Activated CD8-positive, alpha-beta T cell treated with anti-CD3 and anti-CD28 coated beads, Interleukin-2, amount 10 ng/mL, durations not matched to agents 7 days and 5 days (primary cell): ENCODE results near the gene MRTFB. TPM values are rescaled to one million over a fixed set of nuclear protein-coding genes. Genes with fewer than 3 reads are reported as not detected.
"Not testable (repeated sequence)": the region's sequence is repeated elsewhere in the genome, so short reads cannot be mapped to it uniquely, and the experiment has no call there.

ENCODE experiments used
- ATAC-seq: fragments of 150-1000 bp; cut with Tn5 transposase; one replicate; pipeline ENCODE4 v1.10.0; 2021; ENCODE audit warnings: moderate library complexity
- CTCF ChIA-PET: fragments of 350-600 bp; sonication (Branson Sonifier 250); formaldehyde crosslinking; loops from one replicate; lab custom pipeline; 2021; ENCODE audit warnings: antibody characterized with exemption; lab: Charles Lee
- POLR2A ChIA-PET: fragments of 350-600 bp; sonication (Branson Sonifier 250); formaldehyde crosslinking; loops from one replicate; lab custom pipeline; 2021; ENCODE audit warnings: antibody characterized with exemption; lab: Charles Lee
- DNase-seq: peaks from one replicate; pipeline ENCODE4 v3.0.0-alpha.2; 2020
- H3K27ac Mint-ChIP-seq: one replicate; pipeline ENCODE4 v1.8.0; 2021; ENCODE audit warnings: mild to moderate bottlenecking, mixed read lengths
- H3K27me3 Mint-ChIP-seq: one replicate; pipeline ENCODE4 v1.8.0; 2021; ENCODE audit warnings: low read depth, mixed read lengths
- H3K36me3 Mint-ChIP-seq: one replicate; pipeline ENCODE4 v1.8.0; 2021; ENCODE audit warnings: low read depth, mixed read lengths
- H3K4me1 Mint-ChIP-seq: one replicate; pipeline ENCODE4 v1.8.0; 2021; ENCODE audit warnings: low read depth, mixed read lengths
- H3K4me3 Mint-ChIP-seq: one replicate; pipeline ENCODE4 v1.8.0; 2021; ENCODE audit warnings: mild to moderate bottlenecking, mixed read lengths
- H3K9me3 Mint-ChIP-seq: one replicate; pipeline ENCODE4 v1.8.0; 2022; ENCODE audit warnings: mixed read lengths; ENCODE audit not compliant: insufficient read depth
- total RNA-seq, 2 experiments: library from RNA; stranded (reverse); gene quantifications; one replicate each; pipeline ENCODE4 v1.2.3, GENCODE V29; 2021

The MRTFB gene
- total RNA-seq, 2 experiments from 2014 or later, result 15.5 to 16.6 TPM

DNA sequence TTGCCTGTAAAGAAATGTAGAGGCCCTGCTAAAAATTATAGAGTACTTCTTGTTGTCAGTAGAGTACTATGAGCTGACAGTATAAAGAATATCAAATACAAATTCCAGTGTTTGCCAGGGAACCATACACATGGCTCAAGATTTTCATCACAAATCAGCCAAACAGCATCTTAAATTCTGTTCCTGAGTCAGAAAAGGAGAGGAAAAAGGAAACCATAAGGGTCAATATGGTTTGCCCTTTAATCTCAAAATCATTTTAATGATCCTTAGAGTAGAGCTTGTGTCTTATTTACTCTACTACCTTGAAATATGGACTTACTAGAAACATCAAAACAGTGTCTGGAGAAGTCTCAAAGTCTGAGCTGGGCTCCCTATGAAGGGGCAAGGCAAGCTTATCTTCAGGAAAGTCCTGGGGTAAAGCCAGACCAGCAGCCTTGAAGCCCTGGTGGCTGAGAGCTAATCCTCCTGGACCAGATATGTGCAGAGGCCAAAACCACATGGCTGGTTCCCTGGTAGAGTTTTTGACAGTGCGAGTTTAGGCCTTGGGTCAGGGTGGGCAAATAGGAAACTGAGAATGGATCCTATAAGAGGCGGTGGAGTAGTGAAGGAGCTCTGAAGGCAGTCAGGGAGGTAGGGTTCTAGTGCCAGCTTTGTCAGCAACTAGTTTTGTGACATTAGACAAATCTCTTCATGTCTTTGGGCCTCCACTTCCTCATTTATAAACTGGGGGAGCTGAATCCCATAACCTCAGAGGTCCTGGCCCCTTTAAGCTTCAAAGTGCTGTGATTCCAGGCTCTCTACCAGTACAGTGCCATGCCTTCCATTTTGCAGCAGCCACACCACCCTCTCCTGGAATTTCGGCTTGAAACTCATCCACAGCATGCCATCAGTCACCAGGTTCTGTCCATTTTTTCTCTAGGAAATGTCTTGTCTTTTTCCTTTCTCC is 38.9 kb downstream of the MRTFB start:
- peaks cover 10% of the 10 kb centered on the region for H3K4me1 Mint-ChIP-seq
- no peak for DNase-seq
- H3K27me3 Mint-ChIP-seq, result no peaks in the 10 kb centered on the region
- no peak overlapping the region for H3K4me3 Mint-ChIP-seq
- CTCF ChIA-PET, result interaction anchor here (1.9 kb wide), 1 partner anchor 190 kb away, joined by 5 read pairs; the partner anchor contains the start of gene ERCC4
- ATAC-seq, result no peak
- no peaks in the 10 kb centered on the region for H3K36me3 Mint-ChIP-seq
- no peak overlapping the region for H3K27ac Mint-ChIP-seq
- POLR2A ChIA-PET, result no interaction called here
- H3K9me3 Mint-ChIP-seq, result no peaks in the 10 kb centered on the region

DNA sequence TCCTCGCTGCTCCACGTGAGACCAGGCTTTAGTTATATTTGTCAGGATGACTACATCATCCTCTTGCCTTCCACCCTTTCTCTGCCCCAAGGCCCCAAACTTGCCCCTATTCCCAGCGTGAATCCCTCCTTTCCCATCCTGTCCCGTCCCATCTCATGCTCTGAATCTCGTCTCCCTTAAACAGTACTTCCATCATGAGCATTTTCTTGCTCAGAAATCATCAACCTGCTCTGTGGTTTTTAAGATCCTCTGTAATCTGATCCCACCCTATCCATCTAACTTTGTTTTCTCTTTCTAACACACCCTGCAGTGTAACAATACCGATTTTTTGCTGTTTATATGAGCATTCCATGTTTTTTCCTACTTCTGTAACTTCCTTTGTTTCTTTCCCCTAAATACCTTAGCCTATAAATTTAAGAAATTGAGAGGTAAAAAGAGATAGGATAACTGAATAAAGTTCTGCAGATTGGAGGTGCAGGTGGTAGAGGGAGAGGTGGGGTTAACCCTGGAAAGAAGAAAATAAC is 39.7 kb downstream of the MRTFB start:
- CTCF ChIA-PET, result interaction anchor here (1.9 kb wide), 1 partner anchor 191 kb away, joined by 5 read pairs; the partner anchor contains the start of gene ERCC4
- ATAC-seq (no peak), DNase-seq (no peak)
- Mint-ChIP-seq H3K27me3 (no peaks in the 10 kb centered on the region), H3K27ac (no peak overlapping the region), H3K4me3 (no peak overlapping the region), H3K36me3 (no peaks in the 10 kb centered on the region), H3K4me1 (peaks cover 10% of the 10 kb centered on the region), H3K9me3 (no peaks in the 10 kb centered on the region)
- POLR2A ChIA-PET, result no interaction called here

DNA sequence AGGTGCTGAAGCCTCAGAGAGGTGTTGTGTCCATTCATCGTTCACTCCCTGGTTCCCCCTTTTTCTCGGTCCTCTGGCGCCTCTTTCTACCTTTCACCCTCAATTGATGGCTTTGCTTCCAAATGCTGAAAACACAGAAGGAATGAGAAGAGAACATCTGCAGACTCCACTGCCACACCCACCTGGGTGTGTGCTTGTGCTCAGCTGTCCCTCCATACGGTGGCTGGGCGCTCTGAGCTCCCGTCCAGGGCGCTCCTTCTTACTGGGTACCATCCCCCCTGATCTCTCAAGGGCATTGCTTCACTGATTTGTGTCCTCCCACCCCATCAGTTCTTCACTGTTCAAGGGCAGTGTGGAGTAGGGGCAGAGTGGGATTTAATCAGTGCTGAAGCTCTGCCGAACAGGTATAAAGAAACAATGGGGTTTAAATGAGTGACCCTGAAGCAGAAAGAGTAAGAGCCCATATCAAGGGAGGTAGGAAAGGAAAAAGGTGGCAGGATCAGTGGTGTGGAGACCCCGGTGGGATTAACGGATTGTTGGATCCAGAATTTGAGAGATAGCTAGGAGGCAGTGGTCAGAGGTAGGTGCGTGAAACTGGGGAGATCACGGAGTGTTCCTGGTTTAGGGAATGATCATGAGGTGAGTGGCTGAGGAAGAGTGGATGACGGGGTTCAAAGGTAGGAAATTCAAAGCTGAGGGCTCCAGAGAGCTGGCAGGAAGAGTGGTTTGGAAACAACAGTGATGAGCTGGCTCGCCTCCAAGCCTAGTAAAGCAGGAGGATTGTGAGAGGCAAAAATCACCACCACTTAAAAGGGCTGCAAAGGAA is 40.8 kb downstream of the MRTFB start:
- H3K4me3 Mint-ChIP-seq, result no peak overlapping the region
- H3K27ac Mint-ChIP-seq, result no peak overlapping the region
- no peaks in the 10 kb centered on the region for H3K36me3 Mint-ChIP-seq
- POLR2A ChIA-PET, result interaction anchor here (0.6 to 0.9 kb wide), 2 partner anchors 34 to 400 kb away, joined by 4 to 6 read pairs; no protein-coding TSS in a partner anchor
- ATAC-seq, result no peak
- CTCF ChIA-PET, result interaction anchor here (1.9 kb wide), 1 partner anchor 192 kb away, joined by 5 read pairs; the partner anchor contains the start of gene ERCC4
- no peaks in the 10 kb centered on the region for H3K27me3 Mint-ChIP-seq
- H3K9me3 Mint-ChIP-seq, result no peaks in the 10 kb centered on the region
- no peak for DNase-seq
- peaks cover 10% of the 10 kb centered on the region for H3K4me1 Mint-ChIP-seq

DNA sequence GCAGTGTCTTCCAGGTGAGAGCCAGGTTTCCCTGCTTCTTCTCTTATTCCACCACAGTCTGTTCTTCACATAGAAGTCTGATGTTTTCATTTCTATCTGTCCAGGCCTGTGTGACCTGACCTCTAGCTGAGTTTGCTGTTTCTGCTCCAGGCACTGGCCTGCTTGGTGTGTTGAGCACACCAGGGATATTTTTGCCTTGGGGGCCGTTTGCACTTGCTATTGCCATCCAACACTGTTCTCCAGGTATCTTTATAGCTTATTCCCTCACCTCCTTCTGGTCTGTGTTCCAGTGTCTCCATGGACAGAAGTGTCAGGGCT is 41.4 kb downstream of the MRTFB start:
- Mint-ChIP-seq H3K27me3 (no peaks in the 10 kb centered on the region), H3K4me3 (no peak overlapping the region), H3K36me3 (no peaks in the 10 kb centered on the region), H3K27ac (no peak overlapping the region), H3K9me3 (no peaks in the 10 kb centered on the region), H3K4me1 (peaks cover 10% of the 10 kb centered on the region)
- ATAC-seq (no peak), DNase-seq (no peak)
- ChIA-PET CTCF (no interaction called here), POLR2A (interaction anchor here (0.6 to 0.9 kb wide), 2 partner anchors 35 to 399 kb away, joined by 4 to 6 read pairs; no protein-coding TSS in a partner anchor)

DNA sequence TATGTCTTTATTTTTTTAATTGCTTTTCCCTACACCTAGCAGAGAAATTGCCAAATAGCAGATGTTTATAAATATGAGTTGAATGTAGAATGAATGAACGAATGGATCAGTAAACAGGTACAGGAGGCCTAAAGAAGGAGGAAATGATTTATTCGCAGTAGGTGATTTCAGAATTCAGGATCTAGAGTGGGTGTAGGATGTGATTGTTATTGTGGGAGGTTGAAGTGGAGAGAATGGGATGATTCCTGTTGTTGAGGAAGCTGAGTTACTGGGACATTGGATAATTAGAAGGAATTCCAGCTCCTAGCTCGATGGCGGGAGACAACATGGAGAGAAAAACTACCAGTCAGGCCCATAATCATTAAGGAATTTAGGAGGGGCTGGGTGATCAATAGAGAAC is 42.2 kb downstream of the MRTFB start:
- ChIA-PET CTCF (no interaction called here), POLR2A (no interaction called here)
- H3K4me1 Mint-ChIP-seq, result peaks cover 10% of the 10 kb centered on the region
- no peak overlapping the region for H3K27ac Mint-ChIP-seq
- H3K27me3 Mint-ChIP-seq, result no peaks in the 10 kb centered on the region
- ATAC-seq (no peak), DNase-seq (no peak)
- no peaks in the 10 kb centered on the region for H3K9me3 Mint-ChIP-seq
- no peaks in the 10 kb centered on the region for H3K36me3 Mint-ChIP-seq
- no peak overlapping the region for H3K4me3 Mint-ChIP-seq

DNA sequence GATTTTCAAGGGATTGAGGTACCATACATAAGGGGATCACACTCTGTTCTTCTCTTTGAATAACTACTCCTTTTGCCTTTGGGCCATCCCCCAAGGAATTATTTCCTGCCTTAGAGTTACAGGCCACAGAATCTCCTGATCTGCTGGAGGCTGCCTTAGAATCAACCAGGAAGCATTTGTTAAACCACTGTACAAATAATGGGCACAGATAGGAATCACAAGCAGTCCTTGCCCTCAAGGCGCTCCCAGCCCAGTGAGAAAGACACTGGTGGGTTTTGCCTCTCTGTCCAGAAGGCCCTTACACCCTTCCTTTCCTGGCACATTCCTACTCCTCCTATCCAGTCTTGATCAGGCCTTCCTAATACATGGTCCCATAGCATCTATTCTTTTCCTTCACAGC is 45.9 kb downstream of the MRTFB start:
- ChIA-PET CTCF (no interaction called here), POLR2A (no interaction called here)
- no peak for DNase-seq
- Mint-ChIP-seq H3K9me3 (no peaks in the 10 kb centered on the region), H3K4me3 (no peak overlapping the region), H3K27ac (no peak overlapping the region), H3K27me3 (no peaks in the 10 kb centered on the region), H3K4me1 (no peaks in the 10 kb centered on the region), H3K36me3 (no peaks in the 10 kb centered on the region)
- no peak for ATAC-seq

DNA sequence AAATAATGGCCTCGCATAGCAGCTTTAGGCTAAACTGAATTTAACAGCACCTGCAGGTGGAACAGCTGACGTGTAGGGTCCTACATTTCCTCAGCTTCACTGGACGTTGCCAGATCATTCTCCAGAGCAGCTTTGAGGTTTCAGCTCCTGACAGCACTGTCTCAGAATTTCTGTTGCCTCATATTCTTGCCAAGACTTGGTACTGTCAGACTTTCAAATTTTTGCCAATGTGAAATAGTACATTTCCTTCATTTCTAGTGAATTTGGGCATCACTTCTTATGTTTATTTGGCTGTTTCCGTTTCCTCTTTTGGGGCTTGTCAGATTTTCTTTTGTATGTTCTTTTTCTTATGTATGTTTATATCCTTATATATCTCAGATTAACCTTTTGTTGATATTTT is 48.7 kb downstream of the MRTFB start:
- CTCF ChIA-PET, result no interaction called here
- POLR2A ChIA-PET, result no interaction called here
- Mint-ChIP-seq H3K4me1 (no peaks in the 10 kb centered on the region), H3K27me3 (no peaks in the 10 kb centered on the region), H3K9me3 (no peaks in the 10 kb centered on the region), H3K36me3 (peaks cover 2% of the 10 kb centered on the region), H3K4me3 (no peak overlapping the region), H3K27ac (no peak overlapping the region)
- DNase-seq (no peak), ATAC-seq (no peak)

DNA sequence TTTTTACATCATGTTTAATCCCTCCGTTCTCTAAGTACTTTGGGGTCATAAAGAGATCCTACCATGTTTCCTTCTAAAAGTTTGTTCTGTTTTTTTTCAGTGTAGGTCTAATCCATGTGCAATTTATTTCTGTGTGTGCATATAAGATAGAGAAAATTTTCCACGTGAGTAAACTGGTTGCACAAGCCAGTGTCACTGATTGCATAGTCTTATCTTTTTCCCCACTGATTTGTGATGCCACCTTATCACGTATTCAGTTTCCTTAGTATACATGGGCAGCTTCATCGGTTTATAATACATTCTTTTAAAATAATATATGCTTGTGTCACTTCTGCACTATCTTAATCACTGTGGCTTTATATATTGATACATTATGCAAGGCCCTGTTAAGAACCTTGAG is 49.2 kb downstream of the MRTFB start:
- H3K4me1 Mint-ChIP-seq, result no peaks in the 10 kb centered on the region
- H3K36me3 Mint-ChIP-seq, result peaks cover 2% of the 10 kb centered on the region
- ChIA-PET POLR2A (no interaction called here), CTCF (no interaction called here)
- no peaks in the 10 kb centered on the region for H3K9me3 Mint-ChIP-seq
- DNase-seq (no peak), ATAC-seq (no peak)
- H3K27me3 Mint-ChIP-seq, result no peaks in the 10 kb centered on the region
- H3K27ac Mint-ChIP-seq, result no peak overlapping the region
- H3K4me3 Mint-ChIP-seq, result no peak overlapping the region

DNA sequence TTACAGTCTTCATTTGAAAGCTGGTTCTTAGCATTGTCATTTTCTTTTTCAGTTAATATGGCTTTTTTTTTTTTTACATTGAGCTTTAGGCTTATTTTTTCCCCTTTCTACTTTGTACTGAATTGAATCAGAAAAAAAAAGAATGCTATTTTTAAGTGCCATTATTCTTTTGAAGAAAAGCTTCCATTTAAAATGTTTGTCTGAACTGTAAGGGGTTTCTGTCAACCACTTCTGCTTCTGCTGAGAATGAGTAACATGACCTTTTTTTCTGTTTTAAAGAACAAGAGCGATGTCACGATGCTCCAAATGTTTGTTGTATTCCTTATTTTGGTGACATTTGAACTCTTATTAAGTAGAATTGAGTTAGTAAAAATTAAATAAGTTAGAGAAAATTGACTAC is 50.0 kb downstream of the MRTFB start:
- Mint-ChIP-seq H3K36me3 (peaks cover 2% of the 10 kb centered on the region), H3K4me3 (no peak overlapping the region), H3K4me1 (no peaks in the 10 kb centered on the region), H3K9me3 (no peaks in the 10 kb centered on the region), H3K27ac (no peak overlapping the region), H3K27me3 (no peaks in the 10 kb centered on the region)
- DNase-seq, result no peak
- ChIA-PET CTCF (no interaction called here), POLR2A (no interaction called here)
- ATAC-seq, result no peak

DNA sequence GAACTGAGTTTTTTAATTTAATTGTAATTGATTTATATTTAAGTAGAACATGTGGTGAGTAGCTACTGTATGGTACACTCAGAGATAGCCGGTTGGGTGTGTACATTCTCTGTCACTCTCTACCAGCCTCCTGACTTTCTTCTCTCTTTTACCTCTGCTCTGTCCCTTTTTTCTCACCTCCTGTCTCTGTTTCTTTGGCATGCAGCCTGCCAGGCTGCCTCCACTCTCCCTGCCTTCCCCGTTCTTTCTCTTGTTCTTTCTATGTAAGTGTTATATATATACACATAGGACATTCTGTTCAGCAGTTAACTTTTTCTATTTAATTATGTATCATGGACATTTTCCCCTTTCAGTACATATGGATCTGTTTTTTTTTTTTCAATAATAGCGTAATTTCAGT is 50.8 kb downstream of the MRTFB start:
- Mint-ChIP-seq H3K4me1 (no peaks in the 10 kb centered on the region), H3K27ac (no peak overlapping the region), H3K9me3 (no peaks in the 10 kb centered on the region), H3K27me3 (no peaks in the 10 kb centered on the region), H3K36me3 (peaks cover 2% of the 10 kb centered on the region), H3K4me3 (no peak overlapping the region)
- POLR2A ChIA-PET, result no interaction called here
- no peak for DNase-seq
- ATAC-seq, result no peak
- CTCF ChIA-PET, result no interaction called here

DNA sequence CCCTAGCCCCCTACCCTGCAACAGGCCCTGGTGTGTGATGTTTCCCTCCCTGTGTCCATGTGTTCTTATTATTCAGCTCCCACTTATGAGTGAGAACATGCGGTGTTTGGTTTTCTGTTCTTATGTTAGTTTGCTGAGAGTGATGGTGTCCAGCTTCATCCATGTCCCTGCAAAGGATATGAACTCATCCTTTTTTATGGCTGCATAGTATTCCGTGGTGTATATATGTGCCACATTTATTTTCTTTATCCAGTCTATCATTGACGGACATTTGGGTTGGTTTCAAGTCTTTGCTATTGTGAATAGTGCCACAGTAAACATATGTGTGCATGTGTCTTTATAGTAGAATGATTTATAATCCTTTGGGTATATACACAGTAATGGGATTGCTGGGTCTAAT is 51.3 kb downstream of the MRTFB start:
- ATAC-seq, H3K4me3 Mint-ChIP-seq, H3K27me3 Mint-ChIP-seq, POLR2A ChIA-PET, H3K27ac Mint-ChIP-seq, H3K9me3 Mint-ChIP-seq, H3K36me3 Mint-ChIP-seq, CTCF ChIA-PET, H3K4me1 Mint-ChIP-seq, DNase-seq: not testable (repeated sequence)
